Prostate gland (tissue), 2 donors: ENCODE measurements around the gene RPS27L. TPM values are rescaled to one million over a fixed set of nuclear protein-coding genes. Genes with fewer than 3 reads are reported as not detected.

ENCODE experiments used
- DNase-seq: peaks from one replicate; pipeline ENCODE4 v3.0.0-alpha.2; 2019; ENCODE audit warnings: low spot score
- H3K27ac ChIP-seq, 2 donors: fragments of 200-600 bp; sonication (generic); 2 replicates each; pipeline ENCODE4 v1.5.1; 2017 to 2019
- H3K27me3 ChIP-seq: fragments of 200-600 bp; sonication (generic); replicated peaks from 2 replicates; pipeline ENCODE4 v1.5.1; 2019; ENCODE audit not compliant: insufficient read depth
- H3K36me3 ChIP-seq, 2 donors: fragments of 200-600 bp; sonication (generic); 1 replicate in 1 of 2; 2 replicates in 1 of 2; pipeline versions ENCODE4 v1.5.1 to v1.8.1; 2017 to 2019
- H3K4me1 ChIP-seq: fragments of 200-600 bp; sonication (generic); replicated peaks from 2 replicates; pipeline ENCODE4 v1.5.1; 2019
- H3K4me3 ChIP-seq, 2 donors: fragments of 200-600 bp; sonication (generic); 2 replicates each; pipeline ENCODE4 v1.5.1; 2017 to 2019
- H3K9me3 ChIP-seq: fragments of 200-600 bp; sonication (generic); 2 replicates; pipeline ENCODE4 v1.5.1; 2017
- CTCF ChIP-seq, 4 experiments: fragments of 200-600 bp in 2 of 4; fragments of 450-650 bp in 2 of 4; sonication (generic) in 2 of 4; IDR thresholded peaks; 1 replicate in 3 of 4; 2 replicates in 1 of 4; pipeline ENCODE4 v1.5.1; 2016 to 2019; ENCODE audit warnings: antibody characterized with exemption in 4 of 4, mild to moderate bottlenecking in 2 of 4, moderate library complexity in 2 of 4
- POLR2A ChIP-seq: fragments of 450-650 bp; IDR thresholded peaks from one replicate; pipeline ENCODE4 v1.6.1; 2016; ENCODE audit warnings: antibody characterized with exemption, mild to moderate bottlenecking
- POLR2AphosphoS5 ChIP-seq: sonication (generic); formaldehyde crosslinking; IDR thresholded peaks from one replicate; pipeline ENCODE4 v1.6.1; 2017; ENCODE audit warnings: antibody characterized with exemption
- WGBS: methylation state at CpG from one replicate; pipeline ENCODE4 v1.1.5; 2018; 5-methylcytosine and 5-hydroxymethylcytosine counted together
- intact Hi-C: fragments of 100-400 bp; cut with DNase I; formaldehyde crosslinking; loops from one replicate; pipeline ENCODE4 v1.14.2; 2022
- total RNA-seq, 2 donors: library from RNA; depleted of rRNA; stranded (reverse); fragments of >200 nt; gene quantifications; one replicate each; pipeline ENCODE4 v1.1.0, GENCODE V29; 2016

The RPS27L gene
- total RNA-seq, 2 donors from 2014 or later, result 49.2 to 102 TPM

GRCh38 chr15:63133786-63134185, 23.5 kb downstream of the RPS27L start:
- DNase-seq, result no peak
- TF ChIP-seq POLR2AphosphoS5 (no peak), POLR2A (no peak), CTCF (IDR thresholded peaks at IDR 0.05) (no peak)
- no peaks in the 10 kb centered on the region for H3K36me3 ChIP-seq
- H3K27me3 ChIP-seq, result no peaks in the 10 kb centered on the region
- no peaks in the 10 kb centered on the region for H3K9me3 ChIP-seq
- no peaks in the 10 kb centered on the region for H3K4me1 ChIP-seq
- no peak overlapping the region for H3K4me3 ChIP-seq
- 44% methylated on average over 1 of the region's 1 CpG for WGBS
- H3K27ac ChIP-seq, result no peak overlapping the region
- intact Hi-C loops, result no loop called here

- H3K4me3 ChIP-seq, result no peak overlapping the region
- H3K27me3 ChIP-seq, result no peaks in the 10 kb centered on the region
- H3K36me3 ChIP-seq, result no peaks in the 10 kb centered on the region
- TF ChIP-seq POLR2AphosphoS5 (no peak), CTCF (IDR thresholded peaks at IDR 0.05) (no peak), POLR2A (no peak)
- DNase-seq, result no peak
- 85% methylated on average over 3 of the region's 3 CpGs for WGBS
- no peaks in the 10 kb centered on the region for H3K4me1 ChIP-seq
- intact Hi-C loops, result no loop called here
- H3K9me3 ChIP-seq, result no peaks in the 10 kb centered on the region
- no peak overlapping the region for H3K27ac ChIP-seq
Measured at GRCh38 chr15:63126726-63127125, 30.6 kb downstream of the RPS27L start.

GRCh38 chr15:63124506-63124905, 32.8 kb downstream of the RPS27L start:
- Histone ChIP-seq H3K4me3 (no peak overlapping the region), H3K4me1 (no peaks in the 10 kb centered on the region), H3K9me3 (no peaks in the 10 kb centered on the region), H3K36me3 (no peaks in the 10 kb centered on the region), H3K27me3 (no peaks in the 10 kb centered on the region), H3K27ac (no peak overlapping the region)
- DNase-seq, result no peak
- intact Hi-C loops, result no loop called here
- TF ChIP-seq POLR2AphosphoS5 (no peak), CTCF (IDR thresholded peaks at IDR 0.05) (no peak), POLR2A (no peak)
- WGBS, result 96% methylated on average over 9 of the region's 9 CpGs

GRCh38 chr15:63122002-63122875, 35.0 kb downstream of the RPS27L start:
- WGBS, result under 1% methylated on average over 29 of the region's 59 CpGs
- no peaks in the 10 kb centered on the region for H3K4me1 ChIP-seq
- intact Hi-C loops, result no loop called here
- DNase-seq, result peak; percentile 82
- H3K4me3 ChIP-seq, result peak overlapping the region; percentile 93 to 97
- no peaks in the 10 kb centered on the region for H3K27me3 ChIP-seq
- H3K9me3 ChIP-seq, result no peaks in the 10 kb centered on the region
- no peaks in the 10 kb centered on the region for H3K36me3 ChIP-seq
- peak overlapping the region; percentile 90 for H3K27ac ChIP-seq
- TF ChIP-seq POLR2AphosphoS5 (peak; percentile 61), POLR2A (no peak), CTCF (IDR thresholded peaks at IDR 0.05) (peak in 1 of 4 experiments; percentile 35)
